HEK293 (cell line): ENCODE measurements around the gene RPRM.
A peak's percentile ranks its signal among the peaks of the same experiment; 100 is the strongest.

Experiments used
- CTCF ChIA-PET: fragments of 350-600 bp; formaldehyde crosslinking; extraction: SDS; loops from one replicate; lab custom pipeline; 2021; ENCODE audit warnings: antibody characterized with exemption; lab: Yijun Ruan, JAX
- POLR2A ChIA-PET: fragments of 300-600 bp; formaldehyde crosslinking; extraction: SDS; loops from one replicate; lab custom pipeline; 2020; ENCODE audit warnings: antibody characterized with exemption, inconsistent platforms; lab: Yijun Ruan, JAX
- H3K27ac ChIP-seq: fragments of 200-500 bp; sonication (Bioruptor generic); 2 replicates; pipeline ENCODE4 v1.5.1; 2014; ENCODE audit warnings: low read depth, low read length, control low read depth, inconsistent platforms; ENCODE audit errors: extremely low read depth
- H3K36me3 ChIP-seq, 2 experiments: fragments of 200-500 bp in 1 of 2; sonication (Bioruptor generic) in 1 of 2; 1 replicate in 1 of 2; 2 replicates in 1 of 2; pipeline ENCODE4 v1.5.1; 2014 to 2017; ENCODE audit warnings: inconsistent platforms in 2 of 2, low read length in 2 of 2; ENCODE audit not compliant: control insufficient read depth in 2 of 2, insufficient read depth in 1 of 2
- H3K4me1 ChIP-seq: fragments of 200-500 bp; sonication (Bioruptor generic); 2 replicates; pipeline ENCODE4 v1.5.1; 2014; ENCODE audit warnings: mild to moderate bottlenecking, low read length, inconsistent platforms; ENCODE audit not compliant: control insufficient read depth, insufficient read depth
- H3K4me3 ChIP-seq: 2 replicates; pipeline ENCODE4 v1.5.1; 2011; ENCODE audit warnings: low read depth, mild to moderate bottlenecking, control low read depth, low read length, moderate library complexity
- H3K9me3 ChIP-seq: fragments of 200-500 bp; sonication (Bioruptor generic); 2 replicates; pipeline ENCODE4 v1.5.1; 2014; ENCODE audit warnings: low read depth, low read length, inconsistent platforms; ENCODE audit not compliant: control insufficient read depth, insufficient read depth
- ZFHX2 ChIP-seq: fragments of 450-650 bp; formaldehyde crosslinking; conservative IDR thresholded peaks from 2 replicates; pipeline ENCODE4 v1.5.1; 2016; ENCODE audit warnings: missing biosample characterization, missing genetic modification characterization
- ZNF394 ChIP-seq: fragments of 450-650 bp; formaldehyde crosslinking; IDR thresholded peaks from 2 replicates; pipeline ENCODE4 v1.5.1; 2016; ENCODE audit warnings: missing biosample characterization, missing genetic modification characterization, mild to moderate bottlenecking, moderate library complexity, borderline replicate concordance
- ZNF433 ChIP-seq: fragments of 450-650 bp; formaldehyde crosslinking; IDR thresholded peaks from 2 replicates; pipeline ENCODE4 v1.5.1; 2016; ENCODE audit warnings: missing biosample characterization, missing genetic modification characterization, low read depth
- ZNF561 ChIP-seq: fragments of 450-650 bp; IDR thresholded peaks from 2 replicates; pipeline ENCODE4 v1.5.1; 2018; ENCODE audit warnings: missing biosample characterization, missing genetic modification characterization, borderline replicate concordance
- ZNF654 ChIP-seq: fragments of 450-650 bp; formaldehyde crosslinking; IDR thresholded peaks from 2 replicates; pipeline ENCODE4 v1.5.1; 2016; ENCODE audit warnings: low read depth, missing biosample characterization, missing genetic modification characterization
- TF ChIP-seq, protein P1 (sequence below): fragments of 450-650 bp; formaldehyde crosslinking; IDR thresholded peaks from 2 replicates; pipeline ENCODE4 v1.5.1; 2016; ENCODE audit warnings: missing biosample characterization, missing genetic modification characterization, borderline replicate concordance
- TF ChIP-seq, protein P2 (sequence below): fragments of 450-650 bp; formaldehyde crosslinking; IDR thresholded peaks from 2 replicates; pipeline ENCODE4 v1.5.1; 2016; ENCODE audit warnings: missing biosample characterization, missing genetic modification characterization
- TF ChIP-seq, protein P3 (sequence below): fragments of 450-650 bp; formaldehyde crosslinking; IDR thresholded peaks from 2 replicates; pipeline ENCODE4 v1.5.1; 2016; ENCODE audit warnings: missing biosample characterization, missing genetic modification characterization
- TF ChIP-seq, protein P4 (sequence below): fragments of 450-650 bp; formaldehyde crosslinking; IDR thresholded peaks from 2 replicates; pipeline ENCODE4 v1.5.1; 2016; ENCODE audit warnings: missing biosample characterization, missing genetic modification characterization
- TF ChIP-seq, protein P5 (sequence below): fragments of 450-650 bp; formaldehyde crosslinking; IDR thresholded peaks from 2 replicates; pipeline ENCODE4 v1.5.1; 2017; ENCODE audit warnings: missing biosample characterization, missing genetic modification characterization
- TF ChIP-seq, protein P6 (sequence below): fragments of 450-650 bp; formaldehyde crosslinking; IDR thresholded peaks from 2 replicates; pipeline ENCODE4 v1.5.1; 2016; ENCODE audit warnings: missing biosample characterization, missing genetic modification characterization

The RPRM gene

DNA sequence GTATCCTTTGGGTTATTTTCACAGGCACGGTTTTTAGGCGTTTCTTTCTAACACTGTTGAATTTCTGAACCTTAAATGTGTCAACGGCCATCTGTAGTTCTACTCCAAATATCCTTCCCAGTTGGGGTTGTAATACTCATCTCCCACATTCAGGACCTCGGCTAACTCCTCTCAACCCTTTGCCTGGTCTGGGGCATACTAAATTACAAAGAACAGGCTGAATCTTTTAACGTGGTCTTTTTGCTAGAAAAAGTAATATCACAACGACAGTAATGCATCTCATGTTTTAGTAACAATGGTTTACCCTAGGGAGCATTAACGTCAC lies 2.1 kb downstream of the RPRM start:
- H3K4me3 ChIP-seq, result peak overlapping the region; percentile 95
- CTCF ChIA-PET, result interaction anchor here (0.6 to 0.9 kb wide), 3 partner anchors 15 to 129 kb away, joined by 3 to 5 read pairs (median 3); no protein-coding TSS in a partner anchor
- H3K4me1 ChIP-seq, result peaks cover 23% of the 10 kb centered on the region
- POLR2A ChIA-PET, result interaction anchor here (0.6 to 1.2 kb wide), 4 partner anchors 14 to 245 kb away, joined by 4 to 14 read pairs (median 5); no protein-coding TSS in a partner anchor
- H3K27ac ChIP-seq, result peak overlapping the region; percentile 98
- no peaks in the 10 kb centered on the region for H3K36me3 ChIP-seq
- TF ChIP-seq ZNF394 (tag by site-specific recombination) (no peak), ZNF561 (tag by site-specific recombination) (no peak), ZNF433 (tag by site-specific recombination) (no peak), ZFHX2 (no peak), ZNF654 (tag by site-specific recombination) (no peak)
- TF ChIP-seq, protein P1, sequence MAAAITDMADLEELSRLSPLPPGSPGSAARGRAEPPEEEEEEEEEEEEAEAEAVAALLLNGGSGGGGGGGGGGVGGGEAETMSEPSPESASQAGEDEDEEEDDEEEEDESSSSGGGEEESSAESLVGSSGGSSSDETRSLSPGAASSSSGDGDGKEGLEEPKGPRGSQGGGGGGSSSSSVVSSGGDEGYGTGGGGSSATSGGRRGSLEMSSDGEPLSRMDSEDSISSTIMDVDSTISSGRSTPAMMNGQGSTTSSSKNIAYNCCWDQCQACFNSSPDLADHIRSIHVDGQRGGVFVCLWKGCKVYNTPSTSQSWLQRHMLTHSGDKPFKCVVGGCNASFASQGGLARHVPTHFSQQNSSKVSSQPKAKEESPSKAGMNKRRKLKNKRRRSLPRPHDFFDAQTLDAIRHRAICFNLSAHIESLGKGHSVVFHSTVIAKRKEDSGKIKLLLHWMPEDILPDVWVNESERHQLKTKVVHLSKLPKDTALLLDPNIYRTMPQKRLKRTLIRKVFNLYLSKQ (tag by site-specific recombination), result no peak
- TF ChIP-seq, protein P2, sequence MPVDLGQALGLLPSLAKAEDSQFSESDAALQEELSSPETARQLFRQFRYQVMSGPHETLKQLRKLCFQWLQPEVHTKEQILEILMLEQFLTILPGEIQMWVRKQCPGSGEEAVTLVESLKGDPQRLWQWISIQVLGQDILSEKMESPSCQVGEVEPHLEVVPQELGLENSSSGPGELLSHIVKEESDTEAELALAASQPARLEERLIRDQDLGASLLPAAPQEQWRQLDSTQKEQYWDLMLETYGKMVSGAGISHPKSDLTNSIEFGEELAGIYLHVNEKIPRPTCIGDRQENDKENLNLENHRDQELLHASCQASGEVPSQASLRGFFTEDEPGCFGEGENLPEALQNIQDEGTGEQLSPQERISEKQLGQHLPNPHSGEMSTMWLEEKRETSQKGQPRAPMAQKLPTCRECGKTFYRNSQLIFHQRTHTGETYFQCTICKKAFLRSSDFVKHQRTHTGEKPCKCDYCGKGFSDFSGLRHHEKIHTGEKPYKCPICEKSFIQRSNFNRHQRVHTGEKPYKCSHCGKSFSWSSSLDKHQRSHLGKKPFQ, result no peak
- TF ChIP-seq, protein P3, sequence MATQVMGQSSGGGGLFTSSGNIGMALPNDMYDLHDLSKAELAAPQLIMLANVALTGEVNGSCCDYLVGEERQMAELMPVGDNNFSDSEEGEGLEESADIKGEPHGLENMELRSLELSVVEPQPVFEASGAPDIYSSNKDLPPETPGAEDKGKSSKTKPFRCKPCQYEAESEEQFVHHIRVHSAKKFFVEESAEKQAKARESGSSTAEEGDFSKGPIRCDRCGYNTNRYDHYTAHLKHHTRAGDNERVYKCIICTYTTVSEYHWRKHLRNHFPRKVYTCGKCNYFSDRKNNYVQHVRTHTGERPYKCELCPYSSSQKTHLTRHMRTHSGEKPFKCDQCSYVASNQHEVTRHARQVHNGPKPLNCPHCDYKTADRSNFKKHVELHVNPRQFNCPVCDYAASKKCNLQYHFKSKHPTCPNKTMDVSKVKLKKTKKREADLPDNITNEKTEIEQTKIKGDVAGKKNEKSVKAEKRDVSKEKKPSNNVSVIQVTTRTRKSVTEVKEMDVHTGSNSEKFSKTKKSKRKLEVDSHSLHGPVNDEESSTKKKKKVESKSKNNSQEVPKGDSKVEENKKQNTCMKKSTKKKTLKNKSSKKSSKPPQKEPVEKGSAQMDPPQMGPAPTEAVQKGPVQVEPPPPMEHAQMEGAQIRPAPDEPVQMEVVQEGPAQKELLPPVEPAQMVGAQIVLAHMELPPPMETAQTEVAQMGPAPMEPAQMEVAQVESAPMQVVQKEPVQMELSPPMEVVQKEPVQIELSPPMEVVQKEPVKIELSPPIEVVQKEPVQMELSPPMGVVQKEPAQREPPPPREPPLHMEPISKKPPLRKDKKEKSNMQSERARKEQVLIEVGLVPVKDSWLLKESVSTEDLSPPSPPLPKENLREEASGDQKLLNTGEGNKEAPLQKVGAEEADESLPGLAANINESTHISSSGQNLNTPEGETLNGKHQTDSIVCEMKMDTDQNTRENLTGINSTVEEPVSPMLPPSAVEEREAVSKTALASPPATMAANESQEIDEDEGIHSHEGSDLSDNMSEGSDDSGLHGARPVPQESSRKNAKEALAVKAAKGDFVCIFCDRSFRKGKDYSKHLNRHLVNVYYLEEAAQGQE (tag by site-specific recombination), result peak; percentile 86
- TF ChIP-seq, protein P4, sequence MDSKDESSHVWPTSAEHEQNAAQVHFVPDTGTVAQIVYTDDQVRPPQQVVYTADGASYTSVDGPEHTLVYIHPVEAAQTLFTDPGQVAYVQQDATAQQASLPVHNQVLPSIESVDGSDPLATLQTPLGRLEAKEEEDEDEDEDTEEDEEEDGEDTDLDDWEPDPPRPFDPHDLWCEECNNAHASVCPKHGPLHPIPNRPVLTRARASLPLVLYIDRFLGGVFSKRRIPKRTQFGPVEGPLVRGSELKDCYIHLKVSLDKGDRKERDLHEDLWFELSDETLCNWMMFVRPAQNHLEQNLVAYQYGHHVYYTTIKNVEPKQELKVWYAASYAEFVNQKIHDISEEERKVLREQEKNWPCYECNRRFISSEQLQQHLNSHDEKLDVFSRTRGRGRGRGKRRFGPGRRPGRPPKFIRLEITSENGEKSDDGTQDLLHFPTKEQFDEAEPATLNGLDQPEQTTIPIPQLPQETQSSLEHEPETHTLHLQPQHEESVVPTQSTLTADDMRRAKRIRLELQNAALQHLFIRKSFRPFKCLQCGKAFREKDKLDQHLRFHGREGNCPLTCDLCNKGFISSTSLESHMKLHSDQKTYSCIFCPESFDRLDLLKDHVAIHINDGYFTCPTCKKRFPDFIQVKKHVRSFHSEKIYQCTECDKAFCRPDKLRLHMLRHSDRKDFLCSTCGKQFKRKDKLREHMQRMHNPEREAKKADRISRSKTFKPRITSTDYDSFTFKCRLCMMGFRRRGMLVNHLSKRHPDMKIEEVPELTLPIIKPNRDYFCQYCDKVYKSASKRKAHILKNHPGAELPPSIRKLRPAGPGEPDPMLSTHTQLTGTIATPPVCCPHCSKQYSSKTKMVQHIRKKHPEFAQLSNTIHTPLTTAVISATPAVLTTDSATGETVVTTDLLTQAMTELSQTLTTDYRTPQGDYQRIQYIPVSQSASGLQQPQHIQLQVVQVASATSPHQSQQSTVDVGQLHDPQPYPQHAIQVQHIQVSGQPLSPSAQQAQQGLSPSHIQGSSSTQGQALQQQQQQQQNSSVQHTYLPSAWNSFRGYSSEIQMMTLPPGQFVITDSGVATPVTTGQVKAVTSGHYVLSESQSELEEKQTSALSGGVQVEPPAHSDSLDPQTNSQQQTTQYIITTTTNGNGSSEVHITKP (tag by site-specific recombination), result 0 out of 2 replicates have a peak, but pooled peaks have one; percentile 15
- TF ChIP-seq, protein P5, sequence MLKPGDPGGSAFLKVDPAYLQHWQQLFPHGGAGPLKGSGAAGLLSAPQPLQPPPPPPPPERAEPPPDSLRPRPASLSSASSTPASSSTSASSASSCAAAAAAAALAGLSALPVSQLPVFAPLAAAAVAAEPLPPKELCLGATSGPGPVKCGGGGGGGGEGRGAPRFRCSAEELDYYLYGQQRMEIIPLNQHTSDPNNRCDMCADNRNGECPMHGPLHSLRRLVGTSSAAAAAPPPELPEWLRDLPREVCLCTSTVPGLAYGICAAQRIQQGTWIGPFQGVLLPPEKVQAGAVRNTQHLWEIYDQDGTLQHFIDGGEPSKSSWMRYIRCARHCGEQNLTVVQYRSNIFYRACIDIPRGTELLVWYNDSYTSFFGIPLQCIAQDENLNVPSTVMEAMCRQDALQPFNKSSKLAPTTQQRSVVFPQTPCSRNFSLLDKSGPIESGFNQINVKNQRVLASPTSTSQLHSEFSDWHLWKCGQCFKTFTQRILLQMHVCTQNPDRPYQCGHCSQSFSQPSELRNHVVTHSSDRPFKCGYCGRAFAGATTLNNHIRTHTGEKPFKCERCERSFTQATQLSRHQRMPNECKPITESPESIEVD, result peak; percentile 80
- TF ChIP-seq, protein P6, sequence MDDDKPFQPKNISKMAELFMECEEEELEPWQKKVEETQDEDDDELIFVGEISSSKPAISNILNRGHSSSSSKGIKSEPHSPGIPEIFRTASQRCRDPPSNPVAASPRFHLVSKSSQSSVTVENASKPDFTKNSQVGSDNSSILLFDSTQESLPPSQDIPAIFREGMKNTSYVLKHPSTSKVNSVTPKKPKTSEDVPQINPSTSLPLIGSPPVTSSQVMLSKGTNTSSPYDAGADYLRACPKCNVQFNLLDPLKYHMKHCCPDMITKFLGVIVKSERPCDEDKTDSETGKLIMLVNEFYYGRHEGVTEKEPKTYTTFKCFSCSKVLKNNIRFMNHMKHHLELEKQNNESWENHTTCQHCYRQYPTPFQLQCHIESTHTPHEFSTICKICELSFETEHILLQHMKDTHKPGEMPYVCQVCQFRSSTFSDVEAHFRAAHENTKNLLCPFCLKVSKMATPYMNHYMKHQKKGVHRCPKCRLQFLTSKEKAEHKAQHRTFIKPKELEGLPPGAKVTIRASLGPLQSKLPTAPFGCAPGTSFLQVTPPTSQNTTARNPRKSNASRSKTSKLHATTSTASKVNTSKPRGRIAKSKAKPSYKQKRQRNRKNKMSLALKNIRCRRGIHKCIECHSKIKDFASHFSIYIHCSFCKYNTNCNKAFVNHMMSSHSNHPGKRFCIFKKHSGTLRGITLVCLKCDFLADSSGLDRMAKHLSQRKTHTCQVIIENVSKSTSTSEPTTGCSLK, result no peak
- no peaks in the 10 kb centered on the region for H3K9me3 ChIP-seq
